HEK293 (cell line): ENCODE data around the gene CCDC40.
A peak's percentile ranks its signal among the peaks of the same experiment; 100 is the strongest.

Source experiments
- CTCF ChIA-PET: fragments of 350-600 bp; formaldehyde crosslinking; extraction: SDS; loops from one replicate; lab custom pipeline; 2021; ENCODE audit warnings: antibody characterized with exemption; lab: Yijun Ruan, JAX
- POLR2A ChIA-PET: fragments of 300-600 bp; formaldehyde crosslinking; extraction: SDS; loops from one replicate; lab custom pipeline; 2020; ENCODE audit warnings: antibody characterized with exemption, inconsistent platforms; lab: Yijun Ruan, JAX
- H3K27ac ChIP-seq: fragments of 200-500 bp; sonication (Bioruptor generic); 2 replicates; pipeline ENCODE4 v1.5.1; 2014; ENCODE audit warnings: low read depth, low read length, control low read depth, inconsistent platforms; ENCODE audit errors: extremely low read depth
- H3K36me3 ChIP-seq, 2 experiments: fragments of 200-500 bp in 1 of 2; sonication (Bioruptor generic) in 1 of 2; 1 replicate in 1 of 2; 2 replicates in 1 of 2; pipeline ENCODE4 v1.5.1; 2014 to 2017; ENCODE audit warnings: inconsistent platforms in 2 of 2, low read length in 2 of 2; ENCODE audit not compliant: control insufficient read depth in 2 of 2, insufficient read depth in 1 of 2
- H3K4me1 ChIP-seq: fragments of 200-500 bp; sonication (Bioruptor generic); 2 replicates; pipeline ENCODE4 v1.5.1; 2014; ENCODE audit warnings: mild to moderate bottlenecking, low read length, inconsistent platforms; ENCODE audit not compliant: control insufficient read depth, insufficient read depth
- H3K4me3 ChIP-seq: 2 replicates; pipeline ENCODE4 v1.5.1; 2011; ENCODE audit warnings: low read depth, mild to moderate bottlenecking, control low read depth, low read length, moderate library complexity
- H3K9me3 ChIP-seq: fragments of 200-500 bp; sonication (Bioruptor generic); 2 replicates; pipeline ENCODE4 v1.5.1; 2014; ENCODE audit warnings: low read depth, low read length, inconsistent platforms; ENCODE audit not compliant: control insufficient read depth, insufficient read depth
- EGR2 ChIP-seq: fragments of 450-650 bp; formaldehyde crosslinking; IDR thresholded peaks from 2 replicates; pipeline ENCODE4 v1.5.1; 2016; ENCODE audit warnings: low read depth, missing biosample characterization, missing genetic modification characterization
- HOXA7 ChIP-seq: sonication (generic); formaldehyde crosslinking; IDR thresholded peaks from 2 replicates; pipeline ENCODE4 v1.8.1; 2022; ENCODE audit warnings: missing genetic modification reagents, borderline replicate concordance
- KLF1 ChIP-seq: fragments of 450-650 bp; formaldehyde crosslinking; IDR thresholded peaks from 2 replicates; pipeline ENCODE4 v1.5.1; 2016; ENCODE audit warnings: missing biosample characterization, missing genetic modification characterization
- PRDM6 ChIP-seq: fragments of 450-650 bp; formaldehyde crosslinking; IDR thresholded peaks from 2 replicates; pipeline ENCODE4 v1.5.1; 2017; ENCODE audit warnings: missing biosample characterization, missing genetic modification characterization
- SALL2 ChIP-seq: fragments of 450-650 bp; formaldehyde crosslinking; IDR thresholded peaks from 2 replicates; pipeline ENCODE4 v1.5.0; 2017; ENCODE audit warnings: missing biosample characterization, mild to moderate bottlenecking, missing genetic modification characterization, borderline replicate concordance
- SCRT2 ChIP-seq: fragments of 450-650 bp; formaldehyde crosslinking; IDR thresholded peaks from 2 replicates; pipeline ENCODE4 v1.5.1; 2016; ENCODE audit warnings: missing biosample characterization, missing genetic modification characterization
- TRIM28 ChIP-seq: IDR thresholded peaks from 2 replicates; pipeline ENCODE4 v1.6.1; 2011; ENCODE audit warnings: low read length, control low read depth, borderline replicate concordance
- YY1 ChIP-seq: fragments of 450-650 bp; formaldehyde crosslinking; IDR thresholded peaks from 2 replicates; pipeline ENCODE4 v1.5.1; 2018; ENCODE audit warnings: missing biosample characterization, missing genetic modification characterization
- ZBTB17 ChIP-seq: fragments of 450-650 bp; formaldehyde crosslinking; IDR thresholded peaks from 2 replicates; pipeline ENCODE4 v1.5.1; 2016; ENCODE audit warnings: missing biosample characterization, missing genetic modification characterization
- ZFHX2 ChIP-seq: fragments of 450-650 bp; formaldehyde crosslinking; conservative IDR thresholded peaks from 2 replicates; pipeline ENCODE4 v1.5.1; 2016; ENCODE audit warnings: missing biosample characterization, missing genetic modification characterization
- ZNF133 ChIP-seq: fragments of 450-650 bp; formaldehyde crosslinking; IDR thresholded peaks from 2 replicates; pipeline ENCODE4 v1.5.1; 2016; ENCODE audit warnings: missing biosample characterization, missing genetic modification characterization
- ZNF26 ChIP-seq: fragments of 450-650 bp; formaldehyde crosslinking; IDR thresholded peaks from 2 replicates; pipeline ENCODE4 v1.5.1; 2016; ENCODE audit warnings: missing biosample characterization, missing genetic modification characterization
- ZNF302 ChIP-seq: fragments of 450-650 bp; formaldehyde crosslinking; IDR thresholded peaks from 2 replicates; pipeline ENCODE4 v1.5.1; 2016; ENCODE audit warnings: missing biosample characterization, missing genetic modification characterization, low read depth
- ZNF335 ChIP-seq: fragments of 450-650 bp; formaldehyde crosslinking; conservative IDR thresholded peaks from 2 replicates; pipeline ENCODE4 v1.5.1; 2016; ENCODE audit warnings: missing biosample characterization, missing genetic modification characterization
- ZNF341 ChIP-seq: fragments of 450-650 bp; formaldehyde crosslinking; IDR thresholded peaks from 2 replicates; pipeline ENCODE4; 2016; ENCODE audit warnings: low read depth, missing biosample characterization, missing genetic modification characterization
- ZNF521 ChIP-seq: fragments of 450-650 bp; formaldehyde crosslinking; IDR thresholded peaks from 2 replicates; pipeline ENCODE4 v1.5.1; 2017; ENCODE audit warnings: missing biosample characterization, mild to moderate bottlenecking, missing genetic modification characterization
- ZNF560 ChIP-seq: fragments of 450-650 bp; formaldehyde crosslinking; IDR thresholded peaks from 2 replicates; pipeline ENCODE4 v1.5.1; 2017; ENCODE audit warnings: missing biosample characterization, missing genetic modification characterization, borderline replicate concordance
- ZNF610 ChIP-seq: fragments of 450-650 bp; formaldehyde crosslinking; IDR thresholded peaks from 2 replicates; pipeline ENCODE4 v1.5.1; 2016; ENCODE audit warnings: missing biosample characterization, missing genetic modification characterization, borderline replicate concordance
- ZNF629 ChIP-seq: fragments of 450-650 bp; formaldehyde crosslinking; IDR thresholded peaks from 2 replicates; pipeline ENCODE4 v1.5.1; 2017; ENCODE audit warnings: missing biosample characterization, missing genetic modification characterization
- ZNF692 ChIP-seq: fragments of 450-650 bp; formaldehyde crosslinking; IDR thresholded peaks from 2 replicates; pipeline ENCODE4 v1.5.1; 2016; ENCODE audit warnings: missing biosample characterization, missing genetic modification characterization
- ZNF76 ChIP-seq: fragments of 450-650 bp; formaldehyde crosslinking; IDR thresholded peaks from 2 replicates; pipeline ENCODE4; 2016; ENCODE audit warnings: low read depth, missing biosample characterization, missing genetic modification characterization, borderline replicate concordance
- ZNF768 ChIP-seq: fragments of 450-650 bp; formaldehyde crosslinking; IDR thresholded peaks from 2 replicates; pipeline ENCODE4 v1.5.1; 2018; ENCODE audit warnings: missing biosample characterization, mild to moderate bottlenecking, missing genetic modification characterization
- ZNF837 ChIP-seq: fragments of 450-650 bp; formaldehyde crosslinking; IDR thresholded peaks from 2 replicates; pipeline ENCODE4 v1.5.1; 2016; ENCODE audit warnings: missing biosample characterization, missing genetic modification characterization
- TF ChIP-seq, protein P1 (sequence below): fragments of 450-650 bp; formaldehyde crosslinking; IDR thresholded peaks from 2 replicates; pipeline ENCODE4 v1.5.1; 2016; ENCODE audit warnings: missing biosample characterization, missing genetic modification characterization
- TF ChIP-seq, protein P2 (sequence below): fragments of 450-650 bp; formaldehyde crosslinking; IDR thresholded peaks from 2 replicates; pipeline ENCODE4 v1.5.1; 2017; ENCODE audit warnings: missing biosample characterization, missing genetic modification characterization

Gene CCDC40

GRCh38 chr17:80104321-80104955 lies 68.0 kb downstream of the CCDC40 start (continued):
- TF ChIP-seq, protein P1, sequence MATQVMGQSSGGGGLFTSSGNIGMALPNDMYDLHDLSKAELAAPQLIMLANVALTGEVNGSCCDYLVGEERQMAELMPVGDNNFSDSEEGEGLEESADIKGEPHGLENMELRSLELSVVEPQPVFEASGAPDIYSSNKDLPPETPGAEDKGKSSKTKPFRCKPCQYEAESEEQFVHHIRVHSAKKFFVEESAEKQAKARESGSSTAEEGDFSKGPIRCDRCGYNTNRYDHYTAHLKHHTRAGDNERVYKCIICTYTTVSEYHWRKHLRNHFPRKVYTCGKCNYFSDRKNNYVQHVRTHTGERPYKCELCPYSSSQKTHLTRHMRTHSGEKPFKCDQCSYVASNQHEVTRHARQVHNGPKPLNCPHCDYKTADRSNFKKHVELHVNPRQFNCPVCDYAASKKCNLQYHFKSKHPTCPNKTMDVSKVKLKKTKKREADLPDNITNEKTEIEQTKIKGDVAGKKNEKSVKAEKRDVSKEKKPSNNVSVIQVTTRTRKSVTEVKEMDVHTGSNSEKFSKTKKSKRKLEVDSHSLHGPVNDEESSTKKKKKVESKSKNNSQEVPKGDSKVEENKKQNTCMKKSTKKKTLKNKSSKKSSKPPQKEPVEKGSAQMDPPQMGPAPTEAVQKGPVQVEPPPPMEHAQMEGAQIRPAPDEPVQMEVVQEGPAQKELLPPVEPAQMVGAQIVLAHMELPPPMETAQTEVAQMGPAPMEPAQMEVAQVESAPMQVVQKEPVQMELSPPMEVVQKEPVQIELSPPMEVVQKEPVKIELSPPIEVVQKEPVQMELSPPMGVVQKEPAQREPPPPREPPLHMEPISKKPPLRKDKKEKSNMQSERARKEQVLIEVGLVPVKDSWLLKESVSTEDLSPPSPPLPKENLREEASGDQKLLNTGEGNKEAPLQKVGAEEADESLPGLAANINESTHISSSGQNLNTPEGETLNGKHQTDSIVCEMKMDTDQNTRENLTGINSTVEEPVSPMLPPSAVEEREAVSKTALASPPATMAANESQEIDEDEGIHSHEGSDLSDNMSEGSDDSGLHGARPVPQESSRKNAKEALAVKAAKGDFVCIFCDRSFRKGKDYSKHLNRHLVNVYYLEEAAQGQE (tag by site-specific recombination), result peak; percentile 89
- TF ChIP-seq ZBTB17 (tag by site-specific recombination), result no peak
- TF ChIP-seq ZNF560 (tag by site-specific recombination), result no peak
- no peak for TF ChIP-seq HOXA7 (CRISPR knock-in tag)
- no peak for TF ChIP-seq ZNF302 (tag by site-specific recombination)
- TF ChIP-seq YY1, result no peak
- TF ChIP-seq ZNF629, result no peak
- TF ChIP-seq, protein P2, sequence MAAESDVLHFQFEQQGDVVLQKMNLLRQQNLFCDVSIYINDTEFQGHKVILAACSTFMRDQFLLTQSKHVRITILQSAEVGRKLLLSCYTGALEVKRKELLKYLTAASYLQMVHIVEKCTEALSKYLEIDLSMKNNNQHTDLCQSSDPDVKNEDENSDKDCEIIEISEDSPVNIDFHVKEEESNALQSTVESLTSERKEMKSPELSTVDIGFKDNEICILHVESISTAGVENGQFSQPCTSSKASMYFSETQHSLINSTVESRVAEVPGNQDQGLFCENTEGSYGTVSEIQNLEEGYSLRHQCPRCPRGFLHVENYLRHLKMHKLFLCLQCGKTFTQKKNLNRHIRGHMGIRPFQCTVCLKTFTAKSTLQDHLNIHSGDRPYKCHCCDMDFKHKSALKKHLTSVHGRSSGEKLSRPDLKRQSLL (tag by site-specific recombination), result no peak
- TF ChIP-seq ZNF837, result no peak
- no peak for TF ChIP-seq SCRT2
- no peak for TF ChIP-seq ZNF133 (tag by site-specific recombination)
- TF ChIP-seq, all 188 proteins: peak for 5

GRCh38 chr17:80104956-80105375 lies 68.5 kb downstream of the CCDC40 start:
- ChIA-PET CTCF (interaction anchor here (0.8 to 1.4 kb wide), 2 partner anchors 12 to 22 kb away, joined by 3 to 9 read pairs; no protein-coding TSS in a partner anchor), POLR2A (no interaction called here)
- peaks cover 0 to 12% of the 10 kb centered on the region in 2 experiments; a peak in 2 of 3 replicates for H3K36me3 ChIP-seq
- TF ChIP-seq ZNF692 (tag by site-specific recombination), result no peak
- TF ChIP-seq ZNF26 (tag by site-specific recombination), result no peak
- no peak for TF ChIP-seq ZNF768
- TF ChIP-seq ZFHX2, result peak; percentile 65
- 0 out of 2 replicates have a peak, but pooled peaks have one; percentile 14 for TF ChIP-seq KLF1 (tag by site-specific recombination)
- TF ChIP-seq ZNF76 (tag by site-specific recombination), result no peak
- TF ChIP-seq ZNF610 (tag by site-specific recombination), result no peak
- no peak for TF ChIP-seq SALL2 (tag by site-specific recombination)
- TF ChIP-seq PRDM6 (tag by site-specific recombination), result no peak
- TF ChIP-seq ZNF341, result no peak
- no peak for TF ChIP-seq ZNF335 (tag by site-specific recombination)
- TF ChIP-seq ZNF521 (tag by site-specific recombination), result no peak
- TF ChIP-seq EGR2 (tag by site-specific recombination), result peak; percentile 41; the same call in 1 of the 2 replicates
- no peak for TF ChIP-seq TRIM28

More at GRCh38 chr17:80104956-80105375, 68.5 kb downstream of the CCDC40 start:
- H3K9me3 ChIP-seq, result no peaks in the 10 kb centered on the region
- H3K27ac ChIP-seq, result no peak overlapping the region
- H3K4me3 ChIP-seq, result no peak overlapping the region
- H3K4me1 ChIP-seq, result peaks cover 4% of the 10 kb centered on the region; the same call in 1 of the 2 replicates
